Left lung (tissue), 10 donors: Measurements from ENCODE around the gene PAX8. TPM values are rescaled to one million over a fixed set of nuclear protein-coding genes. Genes with fewer than 3 reads are reported as not detected.

Source experiments
- ATAC-seq: fragments of 200-7000 bp; cut with Tn5 transposase; one replicate; pipeline ENCODE4 v1.9.1; 2020; ENCODE audit warnings: moderate library complexity
- DNase-seq, 4 donors: peaks; one replicate each; pipeline ENCODE4 v3.0.0-alpha.2; 2013 to 2020
- H3K27ac ChIP-seq, 2 donors: fragments of 200-600 bp; sonication (generic) in 1 of 2; one replicate each; pipeline versions ENCODE4 v1.5.0 to v1.8.0; 2020 to 2021
- H3K27me3 ChIP-seq, 2 donors: fragments of 200-600 bp; sonication (generic) in 1 of 2; one replicate each; pipeline versions ENCODE4 v1.5.0 to v1.8.0; 2020 to 2021
- H3K36me3 ChIP-seq, 2 donors: fragments of 200-600 bp; sonication (generic) in 1 of 2; one replicate each; pipeline versions ENCODE4 v1.5.0 to v1.8.0; 2020 to 2021
- H3K4me1 ChIP-seq, 2 donors: fragments of 200-600 bp; one replicate each; pipeline ENCODE4 v1.8.0; 2021
- H3K4me3 ChIP-seq, 2 donors: fragments of 200-600 bp; sonication (generic) in 1 of 2; one replicate each; pipeline versions ENCODE4 v1.5.0 to v1.8.0; 2020 to 2021; ENCODE audit warnings: mild to moderate bottlenecking in 1 of 2
- H3K9me3 ChIP-seq, 2 donors: fragments of 200-600 bp; sonication (generic) in 1 of 2; one replicate each; pipeline versions ENCODE4 v1.5.0 to v1.8.0; 2020 to 2021
- CTCF ChIP-seq, 2 donors: fragments of 200-600 bp; sonication (generic) in 1 of 2; IDR thresholded peaks; one replicate each; pipeline versions ENCODE4 v1.5.0 to v1.8.0; 2021; ENCODE audit warnings: antibody characterized with exemption in 2 of 2
- intact Hi-C, 2 donors: fragments of 100-400 bp; cut with DNase I; formaldehyde crosslinking; loops; one replicate each; pipeline versions ENCODE4 v1.11.2 to v1.14.2; 2022
- polyA plus RNA-seq, 6 donors: library from polyadenylated mRNA; unstranded; fragments of 120-200 nt; gene quantifications; one replicate each; pipeline ENCODE4 v1.2.1, GENCODE V29; 2013; ENCODE audit not compliant: insufficient read length in 6 of 6
- total RNA-seq, 2 donors: library from RNA; stranded (reverse); fragmentation: NEBNext Ultra II Directional; extraction: Animal tissue kit (Norgen Biotek cat#: 25700); gene quantifications; one replicate each; pipeline ENCODE4 v1.2.1, GENCODE V29; 2021
- donor health status: DM: no; HTN: yes; CAD: no.
- donor health status: DM: no; HTN: no; CAD: no.

PAX8 gene
- total and polyA plus RNA-seq, 8 donors: 2.6 to 16.8 (median 6.4) TPM

- TF ChIP-seq CTCF (IDR thresholded peaks at IDR 0.05): peak; percentile 88 to 90
- Histone ChIP-seq H3K36me3 (no peaks in the 10 kb centered on the region), H3K27ac (no peak overlapping the region), H3K4me1 (no peaks in the 10 kb centered on the region), H3K4me3 (no peak overlapping the region), H3K9me3 (no peaks in the 10 kb centered on the region), H3K27me3 (no peaks in the 10 kb centered on the region)
- DNase-seq (peak; percentile 69 to 90 (median 82)), ATAC-seq (peak; percentile 95)
- intact Hi-C loops: loop anchor here in 1 of 2 donors (5.0 kb wide), 1 partner anchor 123 kb away; no protein-coding TSS in a partner anchor
These were observed 29.5 kb downstream of the PAX8 start for GRCh38 chr2:113248997-113249770.

- H3K36me3 ChIP-seq: no peaks in the 10 kb centered on the region
These were observed 32.1 kb downstream of the PAX8 start for GRCh38 chr2:113246606-113247005.

GRCh38 chr2:113245276-113245711, 33.4 kb downstream of the PAX8 start:
- DNase-seq (no peak), ATAC-seq (no peak)
- TF ChIP-seq CTCF (IDR thresholded peaks at IDR 0.05): no peak
- Histone ChIP-seq H3K4me1 (peaks cover 9 to 13% of the 10 kb centered on the region in 2 donors), H3K36me3 (no peaks in the 10 kb centered on the region), H3K4me3 (no peak overlapping the region), H3K27me3 (no peaks in the 10 kb centered on the region), H3K9me3 (no peaks in the 10 kb centered on the region), H3K27ac (no peak overlapping the region)
- intact Hi-C loops: loop anchor here in 1 of 2 donors (5.0 kb wide), 1 partner anchor 127 kb away; no protein-coding TSS in a partner anchor

More at GRCh38 chr2:113246606-113247005, 32.1 kb downstream of the PAX8 start:
- no peak for TF ChIP-seq CTCF (IDR thresholded peaks at IDR 0.05)
- H3K27me3 ChIP-seq: no peaks in the 10 kb centered on the region
- ATAC-seq (no peak), DNase-seq (no peak)
- intact Hi-C loops: loop anchor here in 1 of 2 donors (5.0 kb wide), 1 partner anchor 126 kb away; no protein-coding TSS in a partner anchor
- no peaks in the 10 kb centered on the region for H3K4me1 ChIP-seq
- no peak overlapping the region for H3K27ac ChIP-seq
- H3K9me3 ChIP-seq: no peaks in the 10 kb centered on the region
- no peak overlapping the region for H3K4me3 ChIP-seq

GRCh38 chr2:113242327-113242726, 36.4 kb downstream of the PAX8 start:
- Histone ChIP-seq H3K4me3 (no peak overlapping the region), H3K36me3 (no peaks in the 10 kb centered on the region), H3K27me3 (no peaks in the 10 kb centered on the region), H3K27ac (no peak overlapping the region), H3K9me3 (no peaks in the 10 kb centered on the region), H3K4me1 (peaks cover 21 to 24% of the 10 kb centered on the region in 2 donors)
- intact Hi-C loops: no loop called here
- no peak for TF ChIP-seq CTCF (IDR thresholded peaks at IDR 0.05)
- DNase-seq (no peak), ATAC-seq (no peak)
